Right lobe of liver (tissue), 4 donors: Measurements from ENCODE around the gene ASPHD2.

Experiments used
- CTCF ChIP-seq, 4 donors: fragments of 200-600 bp in 3 of 4; fragments of 450-650 bp in 1 of 4; IDR thresholded peaks; one replicate each; pipeline versions ENCODE4 v1.5.1 to v1.8.0; 2016 to 2022; ENCODE audit warnings: antibody characterized with exemption in 4 of 4, mild to moderate bottlenecking in 2 of 4
- POLR2A ChIP-seq: fragments of 450-650 bp; IDR thresholded peaks from one replicate; pipeline ENCODE4 v1.6.1; 2017; ENCODE audit warnings: antibody characterized with exemption, mild to moderate bottlenecking
- donor health status: DM: no; HTN: no; CAD: no.
- donor health status: DM: no; HTN: no; CAD: no.
- donor health status: DM: no; HTN: yes; CAD: no.

- no peak for TF ChIP-seq POLR2A
- TF ChIP-seq CTCF (IDR thresholded peaks at IDR 0.05) = no peak
Observed at GRCh38 chr22:26470807-26471206, 41.7 kb downstream of the ASPHD2 start.
